PC-9 (cell line): Measurements from ENCODE around the gene MACROD2.

Experiments used
- CTCF ChIP-seq: fragments of 200-600 bp; sonication (generic); conservative IDR thresholded peaks from 2 replicates; pipeline ENCODE4 v1.6.1; 2017; ENCODE audit warnings: mixed run types, antibody characterized with exemption, mild to moderate bottlenecking, moderate library complexity
- EZH2 ChIP-seq: fragments of 200-600 bp; sonication (generic); IDR thresholded peaks from 2 replicates; pipeline ENCODE4 v1.8.0; 2017; ENCODE audit warnings: antibody characterized with exemption, low read depth

- no peak for TF ChIP-seq CTCF
- TF ChIP-seq EZH2, result no peak
Measured at GRCh38 chr20:14312001-14312400, 316.7 kb downstream of the MACROD2 start.
